K562 (cell line): Measurements from ENCODE around the gene ACADVL. TPM values are rescaled to one million over a fixed set of nuclear protein-coding genes. Genes with fewer than 3 reads are reported as not detected.

Experiments
- BHLHE40 ChIP-seq: IDR thresholded peaks from 2 replicates; pipeline ENCODE4 v1.6.1; 2011; ENCODE audit warnings: low read length, improper control_type of control experiment
- C11orf30 ChIP-seq: fragments of 450-650 bp; IDR thresholded peaks from 2 replicates; pipeline ENCODE4 v1.6.1; 2016; ENCODE audit warnings: low read depth, mild to moderate bottlenecking
- EHMT2 ChIP-seq: fragments of 450-650 bp; IDR thresholded peaks from 2 replicates; pipeline ENCODE4 v1.6.1; 2018; ENCODE audit warnings: antibody characterized with exemption
- FOSL1 ChIP-seq: fragments of 200-800 bp; sonication (Bioruptor generic); conservative IDR thresholded peaks from 2 replicates; pipeline ENCODE4 v1.6.1; 2016; ENCODE audit warnings: missing genetic modification characterization, missing compliant biosample characterization
- HMG20A ChIP-seq: fragments of 450-650 bp; formaldehyde crosslinking; conservative IDR thresholded peaks from 2 replicates; pipeline ENCODE4 v1.4.0; 2020; ENCODE audit warnings: mild to moderate bottlenecking, mixed read lengths
- ILF3 ChIP-seq: fragments of 450-650 bp; IDR thresholded peaks from 2 replicates; pipeline ENCODE4 v1.6.1; 2018; ENCODE audit warnings: antibody characterized with exemption, mild to moderate bottlenecking, moderate library complexity, borderline replicate concordance
- MCM7 ChIP-seq, 2 experiments: fragments of 450-650 bp; IDR thresholded peaks; 2 replicates each; pipeline ENCODE4 v1.6.1; 2016 to 2018
- SUPT5H ChIP-seq: fragments of 450-650 bp; IDR thresholded peaks from 2 replicates; pipeline ENCODE4 v1.6.1; 2016
- TAF15 ChIP-seq: fragments of 200-400 bp; formaldehyde crosslinking; IDR thresholded peaks from 2 replicates; pipeline ENCODE4 v1.6.1; 2017; ENCODE audit warnings: mild to moderate bottlenecking, low read depth, low read length, moderate library complexity
- YBX1 ChIP-seq: fragments of 450-650 bp; IDR thresholded peaks from 2 replicates; pipeline ENCODE4 v1.7.1; 2016; ENCODE audit warnings: mild to moderate bottlenecking
- ZNF121 ChIP-seq: sonication (generic); formaldehyde crosslinking; conservative IDR thresholded peaks from 2 replicates; pipeline ENCODE4 v1.8.0; 2022; ENCODE audit warnings: missing genetic modification reagents
- ZNF699 ChIP-seq: fragments of 250-450 bp; sonication (Bioruptor Pico); IDR thresholded peaks from 2 replicates; pipeline ENCODE4 v1.8.0; 2021; ENCODE audit warnings: mild to moderate bottlenecking, moderate library complexity; ENCODE audit not compliant: insufficient replicate concordance
- polyA plus RNA-seq, 8 experiments: library from polyadenylated mRNA; depleted of rRNA in 4 of 8; stranded (reverse) in 5 of 8; unstranded in 3 of 8; fragments of >200 nt; fragmentation: Nextera tagmentation in 2 of 8; fragmentation: Illumina TruSeq in 1 of 8; extraction: Ambion mirVana in 2 of 8; extraction: Trizol in 1 of 8; gene quantifications; 2 replicates each; pipeline versions ENCODE4 v1.2.1 to v1.2.3, GENCODE V29; 2011 to 2014; ENCODE audit warnings: inconsistent platforms in 1 of 8, missing spikeins in 1 of 8
- total RNA-seq, 7 experiments: library from RNA; depleted of rRNA in 6 of 7; stranded (reverse); fragments of >200 nt in 6 of 7; fragmentation: Illumina TruSeq in 2 of 7; extraction: Trizol in 2 of 7; gene quantifications; 2 replicates each; pipeline versions ENCODE4 v1.2.1 to v1.2.3, GENCODE V29; 2011 to 2021; ENCODE audit warnings: low replicate concordance in 1 of 7
- TF ChIP-seq, protein P1 (sequence below), 2 experiments: fragments of 450-650 bp; formaldehyde crosslinking in 1 of 2; IDR thresholded peaks; 2 replicates each; pipeline versions ENCODE4 v1.4.0 to v1.6.1; 2014 to 2020; ENCODE audit warnings: mild to moderate bottlenecking in 2 of 2, borderline replicate concordance in 1 of 2, low read depth in 1 of 2
- TF ChIP-seq, protein P2 (sequence below): fragments of 450-650 bp; formaldehyde crosslinking; IDR thresholded peaks from 2 replicates; pipeline ENCODE4 v1.4.0; 2022; ENCODE audit warnings: mild to moderate bottlenecking, moderate library complexity
- TF ChIP-seq, protein P3 (sequence below), 3 experiments: IDR thresholded peaks in 2 of 3; conservative IDR thresholded peaks in 1 of 3; 2 replicates each; pipeline ENCODE4 v1.5.1; 2011 to 2012; ENCODE audit warnings: low read length in 3 of 3, mild to moderate bottlenecking in 3 of 3, control low read depth in 2 of 3, improper control_type of control experiment in 1 of 3, inconsistent platforms in 1 of 3, low read depth in 1 of 3, mixed read lengths in 1 of 3, moderate library complexity in 1 of 3; ENCODE audit not compliant: insufficient read depth in 2 of 3
- TF ChIP-seq, protein P4 (sequence below): fragments of 450-650 bp; IDR thresholded peaks from 2 replicates; pipeline ENCODE4 v1.6.1; 2016; ENCODE audit warnings: missing biosample characterization, missing genetic modification characterization

The ACADVL gene
- total and polyA plus RNA-seq, 9 of the 15 experiments (the other 6 are each of a cell fraction or from before 2014, with no cell fraction given) = 25.5 to 449 (median 214) TPM

DNA sequence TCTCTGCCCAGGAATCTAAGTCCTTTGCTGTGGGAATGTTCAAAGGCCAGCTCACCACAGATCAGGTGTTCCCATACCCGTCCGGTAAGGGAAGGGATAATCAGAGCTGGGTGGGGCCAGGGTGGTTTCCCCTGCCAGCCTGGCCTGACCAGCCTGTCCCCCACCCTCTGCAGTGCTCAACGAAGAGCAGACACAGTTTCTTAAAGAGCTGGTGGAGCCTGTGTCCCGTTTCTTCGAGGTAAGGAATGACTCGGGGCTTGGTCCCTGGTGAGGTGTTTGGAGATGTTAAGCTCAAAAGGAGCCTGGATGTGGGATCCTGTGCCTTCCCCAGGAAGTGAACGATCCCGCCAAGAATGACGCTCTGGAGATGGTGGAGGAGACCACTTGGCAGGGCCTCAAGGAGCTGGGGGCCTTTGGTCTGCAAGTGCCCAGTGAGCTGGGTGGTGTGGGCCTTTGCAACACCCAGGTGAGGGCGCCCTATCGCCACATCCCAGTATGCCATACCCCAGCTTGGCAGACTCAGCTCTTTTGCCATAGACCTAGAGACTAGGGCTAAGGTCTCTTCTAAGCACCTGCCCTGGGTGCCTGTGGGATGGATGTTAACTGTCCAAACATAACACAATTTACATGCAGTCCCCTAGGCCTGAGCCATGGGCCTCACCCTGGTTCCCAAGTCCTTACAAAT is 997 bp downstream of the ACADVL start (continued):
- TF ChIP-seq, protein P1, sequence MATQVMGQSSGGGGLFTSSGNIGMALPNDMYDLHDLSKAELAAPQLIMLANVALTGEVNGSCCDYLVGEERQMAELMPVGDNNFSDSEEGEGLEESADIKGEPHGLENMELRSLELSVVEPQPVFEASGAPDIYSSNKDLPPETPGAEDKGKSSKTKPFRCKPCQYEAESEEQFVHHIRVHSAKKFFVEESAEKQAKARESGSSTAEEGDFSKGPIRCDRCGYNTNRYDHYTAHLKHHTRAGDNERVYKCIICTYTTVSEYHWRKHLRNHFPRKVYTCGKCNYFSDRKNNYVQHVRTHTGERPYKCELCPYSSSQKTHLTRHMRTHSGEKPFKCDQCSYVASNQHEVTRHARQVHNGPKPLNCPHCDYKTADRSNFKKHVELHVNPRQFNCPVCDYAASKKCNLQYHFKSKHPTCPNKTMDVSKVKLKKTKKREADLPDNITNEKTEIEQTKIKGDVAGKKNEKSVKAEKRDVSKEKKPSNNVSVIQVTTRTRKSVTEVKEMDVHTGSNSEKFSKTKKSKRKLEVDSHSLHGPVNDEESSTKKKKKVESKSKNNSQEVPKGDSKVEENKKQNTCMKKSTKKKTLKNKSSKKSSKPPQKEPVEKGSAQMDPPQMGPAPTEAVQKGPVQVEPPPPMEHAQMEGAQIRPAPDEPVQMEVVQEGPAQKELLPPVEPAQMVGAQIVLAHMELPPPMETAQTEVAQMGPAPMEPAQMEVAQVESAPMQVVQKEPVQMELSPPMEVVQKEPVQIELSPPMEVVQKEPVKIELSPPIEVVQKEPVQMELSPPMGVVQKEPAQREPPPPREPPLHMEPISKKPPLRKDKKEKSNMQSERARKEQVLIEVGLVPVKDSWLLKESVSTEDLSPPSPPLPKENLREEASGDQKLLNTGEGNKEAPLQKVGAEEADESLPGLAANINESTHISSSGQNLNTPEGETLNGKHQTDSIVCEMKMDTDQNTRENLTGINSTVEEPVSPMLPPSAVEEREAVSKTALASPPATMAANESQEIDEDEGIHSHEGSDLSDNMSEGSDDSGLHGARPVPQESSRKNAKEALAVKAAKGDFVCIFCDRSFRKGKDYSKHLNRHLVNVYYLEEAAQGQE (IDR thresholded peaks at IDR 0.05; ENCODE audit: borderline replicate concordance) = no peak
- TF ChIP-seq, protein P1 (CRISPR knock-in tag; IDR thresholded peaks at IDR 0.05; ENCODE audit: low read depth) = no peak
- TF ChIP-seq, protein P2, sequence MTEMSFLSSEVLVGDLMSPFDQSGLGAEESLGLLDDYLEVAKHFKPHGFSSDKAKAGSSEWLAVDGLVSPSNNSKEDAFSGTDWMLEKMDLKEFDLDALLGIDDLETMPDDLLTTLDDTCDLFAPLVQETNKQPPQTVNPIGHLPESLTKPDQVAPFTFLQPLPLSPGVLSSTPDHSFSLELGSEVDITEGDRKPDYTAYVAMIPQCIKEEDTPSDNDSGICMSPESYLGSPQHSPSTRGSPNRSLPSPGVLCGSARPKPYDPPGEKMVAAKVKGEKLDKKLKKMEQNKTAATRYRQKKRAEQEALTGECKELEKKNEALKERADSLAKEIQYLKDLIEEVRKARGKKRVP = 0 out of 2 replicates have a peak, but pooled peaks have one; percentile 11
- no peak for TF ChIP-seq FOSL1 (tag)
- TF ChIP-seq ZNF121 = no peak
- no peak for TF ChIP-seq BHLHE40
- TF ChIP-seq ZNF699 (CRISPR knock-in tag) = no peak
- no peak for TF ChIP-seq ILF3
- TF ChIP-seq, protein P3, sequence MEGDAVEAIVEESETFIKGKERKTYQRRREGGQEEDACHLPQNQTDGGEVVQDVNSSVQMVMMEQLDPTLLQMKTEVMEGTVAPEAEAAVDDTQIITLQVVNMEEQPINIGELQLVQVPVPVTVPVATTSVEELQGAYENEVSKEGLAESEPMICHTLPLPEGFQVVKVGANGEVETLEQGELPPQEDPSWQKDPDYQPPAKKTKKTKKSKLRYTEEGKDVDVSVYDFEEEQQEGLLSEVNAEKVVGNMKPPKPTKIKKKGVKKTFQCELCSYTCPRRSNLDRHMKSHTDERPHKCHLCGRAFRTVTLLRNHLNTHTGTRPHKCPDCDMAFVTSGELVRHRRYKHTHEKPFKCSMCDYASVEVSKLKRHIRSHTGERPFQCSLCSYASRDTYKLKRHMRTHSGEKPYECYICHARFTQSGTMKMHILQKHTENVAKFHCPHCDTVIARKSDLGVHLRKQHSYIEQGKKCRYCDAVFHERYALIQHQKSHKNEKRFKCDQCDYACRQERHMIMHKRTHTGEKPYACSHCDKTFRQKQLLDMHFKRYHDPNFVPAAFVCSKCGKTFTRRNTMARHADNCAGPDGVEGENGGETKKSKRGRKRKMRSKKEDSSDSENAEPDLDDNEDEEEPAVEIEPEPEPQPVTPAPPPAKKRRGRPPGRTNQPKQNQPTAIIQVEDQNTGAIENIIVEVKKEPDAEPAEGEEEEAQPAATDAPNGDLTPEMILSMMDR (IDR thresholded peaks at IDR 0.05 in 2 of 3, conservative IDR thresholded peaks at IDR 0.05 in 1 of 3; ENCODE audit: insufficient read depth in 2 of 3, low read depth in 1 of 3, low read length in 3 of 3) = peak; percentile 25 to 41 (median 29); a peak in 3 of 6 replicates
- TF ChIP-seq TAF15 = no peak
- no peak for TF ChIP-seq HMG20A (CRISPR knock-in tag)
- TF ChIP-seq YBX1 = no peak
- no peak for TF ChIP-seq SUPT5H
- no peak for TF ChIP-seq EHMT2
- TF ChIP-seq, protein P4, sequence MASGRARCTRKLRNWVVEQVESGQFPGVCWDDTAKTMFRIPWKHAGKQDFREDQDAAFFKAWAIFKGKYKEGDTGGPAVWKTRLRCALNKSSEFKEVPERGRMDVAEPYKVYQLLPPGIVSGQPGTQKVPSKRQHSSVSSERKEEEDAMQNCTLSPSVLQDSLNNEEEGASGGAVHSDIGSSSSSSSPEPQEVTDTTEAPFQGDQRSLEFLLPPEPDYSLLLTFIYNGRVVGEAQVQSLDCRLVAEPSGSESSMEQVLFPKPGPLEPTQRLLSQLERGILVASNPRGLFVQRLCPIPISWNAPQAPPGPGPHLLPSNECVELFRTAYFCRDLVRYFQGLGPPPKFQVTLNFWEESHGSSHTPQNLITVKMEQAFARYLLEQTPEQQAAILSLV = no peak
- no peak for TF ChIP-seq MCM7 (IDR thresholded peaks at IDR 0.05)
- TF ChIP-seq C11orf30 = peak; percentile 17; the same call in 1 of the 2 replicates
